Natural killer cell treated with Interleukin-12 subunit alpha and Interleukin-12 subunit beta and Interleukin-15 and Interleukin-18, amount 100 ng/mL, for 72 hours (primary cell): ENCODE data around the gene CPNE5. TPM values are rescaled to one million over a fixed set of nuclear protein-coding genes. Genes with fewer than 3 reads are reported as not detected.

ENCODE experiments used
- ATAC-seq, 2 donors: fragments of 150-1000 bp; cut with Tn5 transposase in 1 of 2; sonication (Bioruptor Pico), chemical (Tn5 transposase) in 1 of 2; 2 replicates each; pipeline ENCODE4 v1.10.0; 2021
- DNase-seq: peaks from one replicate; pipeline ENCODE4 v3.0.0; 2022; ENCODE audit warnings: low spot score
- H3K27ac Mint-ChIP-seq, 2 donors: 1 replicate in 1 of 2; 2 replicates in 1 of 2; pipeline ENCODE4 v1.8.0; 2022; ENCODE audit warnings: mixed read lengths in 2 of 2, mild to moderate bottlenecking in 1 of 2, moderate library complexity in 1 of 2
- H3K27me3 Mint-ChIP-seq, 2 donors: 1 replicate in 1 of 2; 2 replicates in 1 of 2; pipeline ENCODE4 v1.8.0; 2022; ENCODE audit warnings: mixed read lengths in 2 of 2
- H3K36me3 Mint-ChIP-seq: one replicate; pipeline ENCODE4 v1.8.0; 2022; ENCODE audit warnings: mixed read lengths
- H3K4me1 Mint-ChIP-seq, 2 donors: 1 replicate in 1 of 2; 2 replicates in 1 of 2; pipeline ENCODE4 v1.8.0; 2022; ENCODE audit warnings: low read depth in 2 of 2, mixed read lengths in 2 of 2, mild to moderate bottlenecking in 1 of 2
- H3K4me3 Mint-ChIP-seq: one replicate; pipeline ENCODE4 v1.8.0; 2022; ENCODE audit warnings: mixed read lengths
- H3K9me3 Mint-ChIP-seq: 2 replicates; pipeline ENCODE4 v1.8.0; 2022; ENCODE audit warnings: mixed read lengths
- total RNA-seq, 2 donors: library from RNA; stranded (reverse); gene quantifications; one replicate each; pipeline ENCODE4 v1.2.3, GENCODE V29; 2022

CPNE5 gene
- total RNA-seq, 2 donors from 2014 or later: 2.9 to 4.0 TPM

DNA sequence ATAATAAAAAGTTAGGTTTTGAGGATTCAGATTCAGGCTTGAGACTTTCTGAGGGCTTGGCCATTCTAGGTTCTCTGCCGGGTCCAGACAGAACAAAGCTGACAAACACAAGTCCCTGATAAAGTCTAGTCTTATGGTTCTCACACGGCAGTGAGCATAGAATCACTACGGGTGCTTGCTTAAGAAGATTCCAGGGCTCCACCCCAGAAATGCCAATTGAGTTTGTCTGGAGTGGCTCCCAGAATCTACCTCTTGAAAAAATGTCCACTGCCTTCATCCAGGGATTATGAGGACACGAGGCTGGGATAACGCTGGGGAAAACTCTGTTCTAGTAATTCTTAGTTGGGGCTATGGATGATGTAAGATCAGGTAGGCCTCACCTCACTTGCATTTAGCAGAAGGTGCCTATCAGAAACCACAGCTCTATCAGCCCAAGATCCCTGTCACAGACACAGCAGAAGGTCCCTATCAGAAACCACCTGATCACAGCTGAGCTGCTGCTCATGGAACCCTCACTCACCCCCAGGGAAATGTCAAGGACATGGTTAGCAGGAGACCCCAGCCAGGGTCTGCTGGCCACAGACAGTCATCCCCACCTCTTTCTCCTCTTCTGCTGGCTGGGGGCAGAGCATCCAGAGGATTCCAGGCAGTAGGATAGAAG, 89.3 kb downstream of the CPNE5 start:
- no peak for ATAC-seq
- Mint-ChIP-seq H3K27ac (peak overlapping the region in 1 of 2 donors; percentile 98), H3K4me1 (peaks cover 23 to 37% of the 10 kb centered on the region in 2 donors), H3K36me3 (peaks cover 11% of the 10 kb centered on the region), H3K27me3 (no peaks in the 10 kb centered on the region), H3K9me3 (peaks cover 6% of the 10 kb centered on the region), H3K4me3 (no peak overlapping the region)
- DNase-seq: no peak

DNA sequence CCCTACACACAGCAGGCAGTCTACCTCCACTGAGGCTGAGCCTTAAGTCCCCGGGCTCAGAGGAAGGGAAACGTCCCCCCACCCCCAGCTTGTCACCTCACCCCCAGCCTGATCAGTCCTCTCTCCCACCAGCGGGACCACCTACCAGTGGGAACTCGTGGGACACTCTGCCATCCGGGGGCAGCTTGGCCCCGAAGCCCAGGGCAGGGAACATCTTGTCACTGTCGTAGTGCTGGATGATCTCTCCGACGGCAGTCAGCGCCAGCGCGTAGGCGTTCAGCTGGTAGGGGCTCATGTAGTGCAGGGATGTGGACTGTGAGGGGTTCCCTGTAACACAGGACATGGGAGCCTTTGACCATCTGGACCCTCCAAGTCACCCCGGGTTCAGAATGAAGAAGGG, 93.0 kb downstream of the CPNE5 start:
- ATAC-seq (no peak), DNase-seq (no peak)
- Mint-ChIP-seq H3K27me3 (no peaks in the 10 kb centered on the region), H3K27ac (peak overlapping the region in 1 of 2 donors; percentile 98), H3K9me3 (peaks cover 6% of the 10 kb centered on the region), H3K36me3 (peaks cover 11% of the 10 kb centered on the region), H3K4me1 (peaks cover 0 to 23% of the 10 kb centered on the region in 2 donors), H3K4me3 (no peak overlapping the region)

DNA sequence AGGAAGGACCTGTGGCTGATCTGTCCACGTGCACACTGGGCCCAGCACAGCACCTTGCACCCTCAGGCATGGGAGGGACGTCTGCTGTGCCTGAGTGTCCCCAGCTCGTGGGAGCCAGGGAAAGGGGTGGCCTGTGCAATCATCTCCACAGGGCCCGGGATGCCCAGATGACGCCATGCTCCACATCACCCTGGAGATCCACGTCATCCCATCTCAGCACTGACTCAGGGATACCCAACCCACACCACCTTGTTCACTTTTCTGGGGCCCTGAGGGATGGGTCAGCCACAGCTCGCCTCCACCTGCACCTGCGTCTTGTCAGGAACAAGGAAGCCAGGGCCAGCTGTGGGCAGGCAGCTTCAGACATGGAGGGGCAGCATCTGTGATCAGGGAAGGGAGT, 93.4 kb downstream of the CPNE5 start:
- DNase-seq (no peak), ATAC-seq (no peak)
- Mint-ChIP-seq H3K9me3 (peaks cover 6% of the 10 kb centered on the region), H3K36me3 (peaks cover 11% of the 10 kb centered on the region), H3K4me1 (peaks cover 0 to 23% of the 10 kb centered on the region in 2 donors), H3K27ac (no peak overlapping the region), H3K4me3 (no peak overlapping the region), H3K27me3 (no peaks in the 10 kb centered on the region)

DNA sequence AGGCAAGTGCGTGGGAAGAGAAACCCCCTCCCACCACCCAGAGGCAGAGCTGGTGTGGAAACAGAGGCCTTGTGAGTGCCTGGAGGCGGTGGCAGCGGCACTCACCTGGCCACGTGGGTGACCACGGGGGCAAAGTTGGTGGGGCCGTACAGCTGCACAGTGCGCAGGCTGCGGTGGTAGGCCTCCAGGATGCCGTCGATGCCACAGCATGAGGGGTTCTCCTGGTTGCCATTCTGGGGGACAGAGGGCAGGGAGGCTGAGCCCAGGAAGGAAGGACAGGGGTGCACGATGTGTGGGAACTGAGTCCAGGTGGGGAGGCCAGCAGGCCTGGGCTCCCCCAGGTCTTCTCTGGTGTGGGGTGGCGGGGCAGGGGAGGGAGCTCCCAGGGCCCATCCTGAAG, 94.0 kb downstream of the CPNE5 start:
- Mint-ChIP-seq H3K36me3 (peaks cover 11% of the 10 kb centered on the region), H3K9me3 (peaks cover 6% of the 10 kb centered on the region), H3K27me3 (no peaks in the 10 kb centered on the region), H3K4me1 (peaks cover 5 to 28% of the 10 kb centered on the region in 2 donors), H3K27ac (peak overlapping the region in 1 of 2 donors; percentile 88), H3K4me3 (no peak overlapping the region)
- DNase-seq (no peak), ATAC-seq (no peak)

DNA sequence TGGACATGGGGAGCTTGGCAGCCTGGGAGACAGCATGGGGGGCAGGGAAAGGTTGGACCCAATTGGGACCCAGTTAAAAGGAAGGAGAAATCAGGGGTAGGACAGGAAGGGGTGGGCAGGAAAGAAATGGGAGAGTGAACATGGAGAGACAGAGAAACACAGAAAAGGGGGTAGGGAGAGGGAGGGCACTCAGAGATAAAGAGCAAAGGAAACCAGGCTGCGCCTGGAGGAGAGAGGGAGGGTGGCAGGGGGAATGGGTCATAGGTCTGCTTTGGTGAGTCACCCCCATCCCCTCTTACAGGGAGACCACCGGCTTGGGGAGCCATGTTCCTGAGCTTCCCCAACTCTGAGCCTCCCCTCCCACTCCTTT, 95.0 kb downstream of the CPNE5 start:
- H3K36me3 Mint-ChIP-seq: peaks cover 9% of the 10 kb centered on the region
- peak overlapping the region in 1 of 2 donors; percentile 88 for H3K27ac Mint-ChIP-seq
- ATAC-seq (no peak), DNase-seq (no peak)
- H3K27me3 Mint-ChIP-seq: no peaks in the 10 kb centered on the region
- peaks cover 4% of the 10 kb centered on the region for H3K9me3 Mint-ChIP-seq
- H3K4me1 Mint-ChIP-seq: peaks cover 10 to 32% of the 10 kb centered on the region in 2 donors
- H3K4me3 Mint-ChIP-seq: no peak overlapping the region

DNA sequence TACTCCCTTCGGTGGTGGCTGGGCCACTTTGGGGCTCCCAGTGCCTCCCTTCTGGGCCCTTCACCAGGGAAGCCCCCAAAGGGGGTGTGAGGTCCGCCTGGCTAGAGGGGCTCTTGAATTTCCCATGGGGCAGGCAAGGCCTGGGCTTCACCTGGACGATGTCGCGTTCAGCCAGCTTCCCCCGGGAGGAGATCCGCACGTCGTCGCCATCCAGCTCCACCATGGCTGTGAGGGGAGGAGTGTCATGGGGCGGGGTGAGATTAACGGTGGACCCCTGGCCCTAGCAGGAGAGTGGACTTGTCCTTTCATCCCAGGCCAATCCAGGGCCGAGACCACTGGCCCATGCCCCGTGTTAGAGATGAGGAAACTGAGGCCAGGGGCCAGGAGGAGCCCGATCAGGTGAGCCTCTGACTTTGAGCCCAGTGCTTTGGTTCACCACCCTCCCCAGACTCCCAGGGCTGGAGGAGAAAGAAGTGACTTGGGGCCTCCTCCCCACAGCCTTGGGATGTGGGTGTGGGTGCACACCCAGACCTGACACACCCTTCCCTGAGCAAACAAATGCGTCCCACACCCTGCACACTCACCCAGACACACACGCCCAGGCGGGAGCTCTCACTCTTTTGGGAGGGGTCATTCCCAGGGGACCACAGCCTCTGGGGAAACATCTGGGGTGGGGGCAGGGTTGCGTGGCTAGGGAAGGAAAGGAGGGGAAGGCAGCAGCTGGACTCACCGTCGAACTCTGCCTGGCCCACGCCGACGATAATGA, 95.5 kb downstream of the CPNE5 start:
- Mint-ChIP-seq H3K36me3 (peaks cover 4% of the 10 kb centered on the region), H3K9me3 (no peaks in the 10 kb centered on the region), H3K27me3 (no peaks in the 10 kb centered on the region), H3K4me3 (no peak overlapping the region), H3K27ac (peak overlapping the region in 1 of 2 donors; percentile 88), H3K4me1 (peaks cover 10 to 34% of the 10 kb centered on the region in 2 donors)
- ATAC-seq (no peak), DNase-seq (no peak)

DNA sequence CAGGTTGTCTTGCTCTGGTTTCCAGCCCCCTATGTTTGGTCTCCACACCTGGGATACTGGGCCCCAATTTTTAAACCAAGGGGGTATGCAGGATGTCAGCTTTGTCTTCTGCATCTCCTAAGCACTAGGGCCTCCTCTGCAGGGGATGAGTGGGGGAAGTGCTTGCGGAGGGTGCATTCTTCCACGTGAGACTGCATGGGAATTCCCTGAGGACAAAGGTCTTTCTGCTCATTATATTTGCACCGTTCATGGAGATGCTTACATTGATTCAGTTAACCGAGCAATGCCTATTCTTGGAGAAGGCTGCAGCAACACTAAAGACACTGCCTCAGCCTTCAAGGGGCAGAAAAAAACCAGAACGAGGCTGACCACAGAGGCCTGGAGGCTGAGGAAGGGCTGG, 96.2 kb downstream of the CPNE5 start:
- DNase-seq (no peak), ATAC-seq (no peak)
- Mint-ChIP-seq H3K27ac (peak overlapping the region; percentile 10 to 88), H3K4me3 (no peak overlapping the region), H3K4me1 (peaks cover 10 to 39% of the 10 kb centered on the region in 2 donors), H3K36me3 (no peaks in the 10 kb centered on the region), H3K9me3 (no peaks in the 10 kb centered on the region), H3K27me3 (no peaks in the 10 kb centered on the region)

DNA sequence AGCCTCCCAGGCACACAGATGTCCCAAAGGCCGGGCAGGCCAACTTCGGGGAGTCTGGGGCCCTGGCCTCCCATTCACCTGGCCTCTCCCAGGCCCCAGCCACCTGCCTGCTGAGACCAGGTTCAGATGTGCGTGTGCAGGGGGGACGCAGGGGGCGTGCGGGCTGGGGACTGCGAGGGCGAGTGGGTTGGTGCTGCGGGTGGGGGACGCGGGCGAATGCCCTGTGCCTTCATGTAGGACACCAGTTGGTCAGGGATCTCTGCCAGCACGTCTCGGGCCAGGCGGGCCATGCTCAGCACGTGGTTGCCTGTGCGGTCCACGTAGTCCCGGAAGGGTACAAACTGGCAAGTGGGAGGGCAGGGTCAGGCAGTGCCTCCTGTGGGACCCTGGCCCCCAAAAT, 97.1 kb downstream of the CPNE5 start:
- no peak for DNase-seq
- ATAC-seq: no peak
- H3K36me3 Mint-ChIP-seq: no peaks in the 10 kb centered on the region
- H3K4me3 Mint-ChIP-seq: no peak overlapping the region
- peak overlapping the region in 1 of 2 donors; percentile 88 for H3K27ac Mint-ChIP-seq
- no peaks in the 10 kb centered on the region for H3K9me3 Mint-ChIP-seq
- H3K27me3 Mint-ChIP-seq: no peaks in the 10 kb centered on the region
- peaks cover 11 to 39% of the 10 kb centered on the region in 2 donors for H3K4me1 Mint-ChIP-seq

DNA sequence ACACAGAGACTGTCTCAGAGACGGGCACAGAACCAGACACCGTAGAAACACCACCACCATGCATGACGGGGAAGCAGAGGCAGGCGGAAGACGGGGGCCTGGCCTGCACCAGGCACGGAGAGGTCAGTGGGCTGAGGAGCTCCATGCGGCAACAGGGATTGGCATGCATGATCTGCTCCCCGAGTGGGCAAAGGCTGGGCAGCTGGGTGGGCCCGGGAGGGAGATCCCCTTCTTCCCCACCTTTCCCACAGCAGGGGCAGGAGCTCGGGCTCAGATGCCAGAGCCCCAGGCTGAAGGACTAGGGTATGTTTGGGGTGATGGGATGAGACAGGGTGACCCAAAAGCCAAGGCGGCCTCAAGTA, 98.4 kb downstream of the CPNE5 start:
- peak overlapping the region; percentile 28 to 100 for H3K27ac Mint-ChIP-seq
- peaks cover 14 to 37% of the 10 kb centered on the region in 2 donors for H3K4me1 Mint-ChIP-seq
- H3K4me3 Mint-ChIP-seq: no peak overlapping the region
- H3K36me3 Mint-ChIP-seq: no peaks in the 10 kb centered on the region
- ATAC-seq: no peak
- H3K27me3 Mint-ChIP-seq: no peaks in the 10 kb centered on the region
- no peak for DNase-seq
- no peaks in the 10 kb centered on the region for H3K9me3 Mint-ChIP-seq

DNA sequence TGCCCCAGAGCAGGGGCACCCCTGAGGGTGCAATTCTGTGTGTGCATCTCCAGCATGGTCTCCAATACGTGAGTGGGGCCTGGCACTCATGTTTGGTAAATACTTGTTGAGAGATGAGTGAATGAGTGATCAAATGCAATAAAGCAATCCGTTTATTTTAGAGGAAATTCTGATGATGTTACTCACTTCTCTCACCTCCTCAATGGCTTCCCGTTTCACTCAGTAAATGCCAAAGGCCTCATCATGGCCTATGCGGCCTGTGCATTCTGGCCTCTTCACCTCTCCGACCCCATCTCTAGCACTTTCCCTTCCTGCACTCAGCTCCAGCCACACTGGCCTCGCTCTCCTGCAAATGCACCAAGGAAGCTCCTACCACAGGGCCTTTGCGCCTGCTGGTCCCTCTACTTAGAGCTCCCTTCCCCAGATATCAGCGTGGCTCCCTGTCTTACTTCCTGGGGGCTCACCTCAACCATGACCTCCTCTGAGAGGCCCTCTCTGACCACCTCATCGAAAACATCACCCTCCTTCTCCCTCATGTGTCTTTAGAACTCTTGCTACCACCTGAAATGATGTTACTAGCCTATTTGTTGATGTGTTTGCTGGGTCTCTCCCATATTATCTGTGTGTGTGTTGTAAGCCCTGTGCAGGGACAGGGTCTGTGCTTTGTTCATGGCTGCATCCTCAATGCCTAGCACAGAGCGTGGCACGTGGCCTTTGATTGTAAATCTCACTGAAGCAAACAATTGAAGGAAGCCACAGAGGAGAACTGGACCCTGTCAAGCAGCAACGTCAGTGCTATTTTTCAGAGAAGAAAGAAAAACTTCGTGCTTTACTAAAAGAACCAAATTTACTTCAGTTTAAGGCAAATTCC, 99.1 kb downstream of the CPNE5 start:
- Mint-ChIP-seq H3K4me3 (peak overlapping the region; percentile 32), H3K27ac (peak overlapping the region; percentile 28 to 100), H3K4me1 (peaks cover 16 to 39% of the 10 kb centered on the region in 2 donors), H3K36me3 (no peaks in the 10 kb centered on the region), H3K27me3 (no peaks in the 10 kb centered on the region), H3K9me3 (no peaks in the 10 kb centered on the region)
- DNase-seq (no peak), ATAC-seq (no peak)

DNA sequence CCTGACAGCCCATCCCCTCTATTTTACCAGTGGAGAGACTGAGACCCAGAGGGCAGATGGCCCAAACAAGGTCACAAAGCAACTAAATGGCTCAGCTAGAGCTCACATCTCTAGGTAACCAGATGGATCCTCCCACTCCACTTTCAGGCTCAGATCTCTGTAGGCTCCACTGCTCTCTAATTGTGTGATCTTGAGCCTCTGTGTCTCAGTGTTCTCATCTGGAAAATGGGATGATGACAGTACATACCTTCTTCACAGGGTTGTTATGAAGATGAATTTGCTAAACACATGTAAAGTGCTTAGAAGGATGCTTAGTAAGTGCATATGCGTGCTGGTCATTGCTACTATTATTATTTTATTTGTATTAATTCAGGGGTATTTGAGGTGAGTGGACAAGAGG, 101.1 kb downstream of the CPNE5 start:
- no peaks in the 10 kb centered on the region for H3K27me3 Mint-ChIP-seq
- DNase-seq: no peak
- no peaks in the 10 kb centered on the region for H3K9me3 Mint-ChIP-seq
- H3K4me3 Mint-ChIP-seq: no peak overlapping the region
- no peak for ATAC-seq
- peaks cover 37 to 51% of the 10 kb centered on the region in 2 donors for H3K4me1 Mint-ChIP-seq
- H3K36me3 Mint-ChIP-seq: no peaks in the 10 kb centered on the region
- peak overlapping the region; percentile 96 to 100 for H3K27ac Mint-ChIP-seq

DNA sequence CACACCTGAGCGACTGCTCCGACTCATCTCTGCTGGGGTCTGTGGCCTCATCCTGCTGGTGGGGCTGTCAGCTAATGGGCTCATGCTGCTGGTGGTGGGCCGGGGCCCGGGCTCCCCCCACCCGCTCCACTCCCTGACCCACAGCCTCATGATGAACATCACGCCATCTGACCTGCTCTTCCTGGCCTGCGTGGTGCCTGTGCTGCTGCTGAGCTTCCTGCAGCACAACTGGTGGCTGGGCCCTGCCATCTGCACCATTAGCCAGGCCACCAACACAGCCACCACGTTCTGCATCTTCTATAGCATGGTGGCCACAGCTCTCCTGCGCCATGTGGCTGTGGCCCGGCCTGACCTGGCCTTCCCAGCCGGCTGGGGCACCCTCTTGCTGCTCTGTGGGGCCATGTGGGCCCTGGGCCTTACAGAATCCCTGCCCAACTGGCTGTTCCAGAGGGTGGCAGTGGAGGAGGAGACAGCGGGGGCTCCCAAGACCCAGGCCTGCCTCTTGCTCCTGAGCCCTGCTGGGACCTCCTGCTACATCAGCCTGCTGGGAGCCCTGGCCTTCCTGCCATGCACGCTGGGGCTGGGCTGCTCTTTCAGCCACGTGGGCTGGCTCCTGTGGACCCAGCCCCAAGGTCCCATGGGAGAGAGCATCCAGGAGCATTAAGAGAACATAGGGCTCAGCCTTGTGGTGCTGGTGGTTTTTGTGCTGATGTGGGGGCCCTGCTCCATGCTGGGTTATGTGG, 102.0 kb downstream of the CPNE5 start:
- ATAC-seq (no peak), DNase-seq (no peak)
- H3K4me1 Mint-ChIP-seq: peaks cover 37 to 53% of the 10 kb centered on the region in 2 donors
- H3K27ac Mint-ChIP-seq: peak overlapping the region; percentile 96 to 100
- H3K27me3 Mint-ChIP-seq: no peaks in the 10 kb centered on the region
- no peaks in the 10 kb centered on the region for H3K36me3 Mint-ChIP-seq
- H3K4me3 Mint-ChIP-seq: peak overlapping the region; percentile 54
- no peaks in the 10 kb centered on the region for H3K9me3 Mint-ChIP-seq
